Caco-2 (cell line): Measurements from ENCODE around the gene SMYD3. TPM values are rescaled to one million over a fixed set of nuclear protein-coding genes. Genes with fewer than 3 reads are reported as not detected.

Experiments used
- BruUV-seq: library from RNA; stranded (reverse); fragments of 400-500 nt; replicated peaks from 2 replicates; lab custom pipeline; 2021; lab: Mats Ljungman, UMichigan
- CTCF ChIA-PET: fragments of 300-600 bp; sonication (Branson Sonifier 250); formaldehyde crosslinking; loops from one replicate; lab custom pipeline; 2022; ENCODE audit warnings: antibody characterized with exemption; lab: Charles Lee
- POLR2A ChIA-PET: fragments of 300-600 bp; sonication (Branson Sonifier 250); formaldehyde crosslinking; loops from one replicate; lab custom pipeline; 2022; ENCODE audit warnings: antibody characterized with exemption; lab: Charles Lee
- DNase-seq, 2 experiments: peaks; one replicate each; pipeline versions ENCODE4 v3.0.0 to v3.0.0-alpha.2; 2020 to 2022
- H3K27me3 ChIP-seq: replicated peaks from 2 replicates; pipeline ENCODE4 v1.6.0; 2011; ENCODE audit warnings: low read length; ENCODE audit not compliant: control insufficient read depth, insufficient read depth
- H3K36me3 ChIP-seq: 2 replicates; pipeline ENCODE4 v1.5.1; 2011; ENCODE audit warnings: low read length; ENCODE audit not compliant: control insufficient read depth, insufficient read depth
- H3K4me1 ChIP-seq: fragments of 250-450 bp; sonication (Bioruptor Pico); 2 replicates; pipeline ENCODE4 v1.5.1; 2020; ENCODE audit warnings: mild to moderate bottlenecking
- H3K4me3 ChIP-seq: 2 replicates; pipeline ENCODE4 v1.5.1; 2011; ENCODE audit warnings: low read depth, mild to moderate bottlenecking, control low read depth, low read length
- H3K9me3 ChIP-seq: fragments of 250-450 bp; sonication (Bioruptor Pico); 2 replicates; pipeline ENCODE4 v1.5.1; 2020; ENCODE audit warnings: mild to moderate bottlenecking, moderate library complexity
- H3K27ac Mint-ChIP-seq: one replicate; pipeline ENCODE4 v1.8.0; 2022; ENCODE audit warnings: mixed read lengths; ENCODE audit not compliant: unreplicated experiment
- H3K27me3 Mint-ChIP-seq: one replicate; pipeline ENCODE4 v1.8.0; 2022; ENCODE audit warnings: mixed read lengths; ENCODE audit not compliant: insufficient read depth, unreplicated experiment
- H3K36me3 Mint-ChIP-seq: one replicate; pipeline ENCODE4 v1.8.0; 2022; ENCODE audit warnings: mild to moderate bottlenecking, mixed read lengths; ENCODE audit not compliant: insufficient read depth, unreplicated experiment
- H3K4me1 Mint-ChIP-seq: one replicate; pipeline ENCODE4 v1.8.0; 2022; ENCODE audit warnings: low read depth, mixed read lengths; ENCODE audit not compliant: unreplicated experiment
- H3K4me3 Mint-ChIP-seq: one replicate; pipeline ENCODE4 v1.8.0; 2022; ENCODE audit warnings: mild to moderate bottlenecking, moderate library complexity, mixed read lengths; ENCODE audit not compliant: unreplicated experiment
- H3K9me3 Mint-ChIP-seq: one replicate; pipeline ENCODE4 v1.8.0; 2022; ENCODE audit warnings: mixed read lengths; ENCODE audit not compliant: unreplicated experiment
- CTCF ChIP-seq, 2 experiments: fragments of 200-600 bp in 1 of 2; IDR thresholded peaks; 1 replicate in 1 of 2; 2 replicates in 1 of 2; pipeline versions ENCODE4 v1.5.1 to v1.8.0; 2011 to 2022; ENCODE audit warnings: antibody characterized with exemption in 1 of 2, control low read depth in 1 of 2, inconsistent platforms in 1 of 2, low read depth in 1 of 2, low read length in 1 of 2, mild to moderate bottlenecking in 1 of 2, moderate library complexity in 1 of 2; ENCODE audit not compliant: insufficient read depth in 1 of 2, severe bottlenecking in 1 of 2, unreplicated experiment in 1 of 2
- intact Hi-C: fragments of 100-400 bp; cut with micrococcal nuclease; formaldehyde crosslinking; loops from one replicate; pipeline ENCODE4 v1.10.0; 2022; ENCODE audit not compliant: unreplicated experiment
- total RNA-seq: library from RNA; stranded (reverse); gene quantifications from 2 replicates; pipeline ENCODE4 v1.2.3, GENCODE V29; 2022

SMYD3 gene
- total RNA-seq, 1 experiment from 2014 or later, result 33.0 TPM

- Mint-ChIP-seq H3K27ac (no peak overlapping the region), H3K4me1 (no peaks in the 10 kb centered on the region), H3K9me3 (no peaks in the 10 kb centered on the region), H3K27me3 (no peaks in the 10 kb centered on the region), H3K36me3 (no peaks in the 10 kb centered on the region), H3K4me3 (no peak overlapping the region)
- BruUV-seq, result no TSS peak
- no peak overlapping the region for H3K4me3 ChIP-seq
- H3K36me3 ChIP-seq, result no peaks in the 10 kb centered on the region
- ChIA-PET POLR2A (no interaction called here), CTCF (no interaction called here)
- intact Hi-C loops, result loop anchor here (10.0 kb wide), 1 partner anchor 341 kb away; no protein-coding TSS in a partner anchor
- H3K27me3 ChIP-seq, result no peaks in the 10 kb centered on the region
- no peak for TF ChIP-seq CTCF (IDR thresholded peaks at IDR 0.05; ENCODE audit: insufficient read depth in 1 of 2, low read depth in 1 of 2, low read length in 1 of 2, severe bottlenecking in 1 of 2, unreplicated experiment in 1 of 2)
- H3K9me3 ChIP-seq, result no peaks in the 10 kb centered on the region
- DNase-seq, result no peak
- H3K4me1 ChIP-seq, result no peaks in the 10 kb centered on the region
These were observed 51.6 kb downstream of the SMYD3 start for GRCh38 chr1:246455476-246455875.

- TF ChIP-seq CTCF (IDR thresholded peaks at IDR 0.05; ENCODE audit: insufficient read depth in 1 of 2, low read depth in 1 of 2, low read length in 1 of 2, severe bottlenecking in 1 of 2, unreplicated experiment in 1 of 2), result no peak
- H3K27me3 ChIP-seq, result no peaks in the 10 kb centered on the region
- Mint-ChIP-seq H3K36me3 (no peaks in the 10 kb centered on the region), H3K4me3 (no peak overlapping the region), H3K27ac (no peak overlapping the region), H3K9me3 (no peaks in the 10 kb centered on the region), H3K4me1 (no peaks in the 10 kb centered on the region), H3K27me3 (no peaks in the 10 kb centered on the region)
- ChIA-PET POLR2A (no interaction called here), CTCF (no interaction called here)
- no peaks in the 10 kb centered on the region for H3K9me3 ChIP-seq
- BruUV-seq, result no TSS peak
- intact Hi-C loops, result loop anchor here (10.0 kb wide), 1 partner anchor 340 kb away; no protein-coding TSS in a partner anchor
- DNase-seq, result no peak
- no peaks in the 10 kb centered on the region for H3K4me1 ChIP-seq
- no peak overlapping the region for H3K4me3 ChIP-seq
- no peaks in the 10 kb centered on the region; the same call in 1 of the 2 replicates for H3K36me3 ChIP-seq
These were observed 52.4 kb downstream of the SMYD3 start for GRCh38 chr1:246454655-246455054.

GRCh38 chr1:246450611-246451251 is 56.3 kb downstream of the SMYD3 start:
- H3K9me3 Mint-ChIP-seq, result peaks cover 9% of the 10 kb centered on the region
- POLR2A ChIA-PET, result no interaction called here
- intact Hi-C loops, result loop anchor here (1.0 to 10.0 kb wide), 4 partner anchors 42 to 438 kb away; no protein-coding TSS in a partner anchor
- Histone ChIP-seq H3K36me3 (no peaks in the 10 kb centered on the region; the same call in 1 of the 2 replicates), H3K4me1 (0 out of 2 replicates have a peak, but pooled peaks cover 7% of the 10 kb centered on the region), H3K4me3 (no peak overlapping the region), H3K9me3 (no peaks in the 10 kb centered on the region), H3K27me3 (no peaks in the 10 kb centered on the region)
- CTCF ChIA-PET, result no interaction called here
- H3K27me3 Mint-ChIP-seq, result no peaks in the 10 kb centered on the region
- peaks cover 6% of the 10 kb centered on the region for H3K4me1 Mint-ChIP-seq
- DNase-seq, result peak in 1 of 2 experiments; percentile 2
- H3K36me3 Mint-ChIP-seq, result no peaks in the 10 kb centered on the region
- no TSS peak for BruUV-seq
- H3K4me3 Mint-ChIP-seq, result no peak overlapping the region
- H3K27ac Mint-ChIP-seq, result no peak overlapping the region
- TF ChIP-seq CTCF (IDR thresholded peaks at IDR 0.05; ENCODE audit: insufficient read depth in 1 of 2, low read depth in 1 of 2, low read length in 1 of 2, severe bottlenecking in 1 of 2, unreplicated experiment in 1 of 2), result peak; percentile 40 to 71
